ENCODE results near the gene NFAM1.

Gene NFAM1

DNA sequence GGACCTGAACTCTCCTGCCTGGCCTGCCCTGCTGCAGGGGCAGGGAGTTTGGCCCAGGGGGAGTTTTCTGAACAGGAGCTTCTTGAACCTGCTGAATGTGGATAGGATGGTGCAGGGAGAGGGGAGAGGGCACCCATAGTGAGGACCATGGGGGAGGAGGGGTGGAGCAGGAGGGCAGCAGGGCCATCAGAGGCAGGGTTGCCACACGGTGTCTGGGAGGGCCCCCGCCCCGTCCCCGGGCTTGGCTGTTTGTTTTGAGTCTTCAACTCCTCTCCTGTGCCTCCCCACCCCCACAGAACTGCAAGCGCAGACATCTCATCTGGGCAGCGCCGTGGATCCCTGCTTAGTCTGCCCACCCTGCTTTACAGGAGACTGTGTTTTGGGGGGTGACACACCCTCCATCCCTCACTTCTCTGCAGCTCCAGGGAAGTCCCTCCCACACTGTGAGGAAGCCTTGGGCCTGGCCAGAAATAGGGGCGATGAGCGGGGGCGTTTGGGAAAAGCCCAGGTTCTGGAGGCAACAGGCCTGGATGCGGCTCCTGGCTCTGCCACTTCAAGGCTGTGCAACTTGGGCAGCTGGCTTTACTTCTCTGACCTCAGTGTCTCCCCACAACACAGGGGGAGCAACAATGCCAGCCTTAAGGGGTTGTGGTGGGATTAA is 14.4 kb downstream of the NFAM1 start:
- in situ Hi-C loops (cut with MboI; ENCODE audit: low sequenced_read_pairs), result no loop called here

DNA sequence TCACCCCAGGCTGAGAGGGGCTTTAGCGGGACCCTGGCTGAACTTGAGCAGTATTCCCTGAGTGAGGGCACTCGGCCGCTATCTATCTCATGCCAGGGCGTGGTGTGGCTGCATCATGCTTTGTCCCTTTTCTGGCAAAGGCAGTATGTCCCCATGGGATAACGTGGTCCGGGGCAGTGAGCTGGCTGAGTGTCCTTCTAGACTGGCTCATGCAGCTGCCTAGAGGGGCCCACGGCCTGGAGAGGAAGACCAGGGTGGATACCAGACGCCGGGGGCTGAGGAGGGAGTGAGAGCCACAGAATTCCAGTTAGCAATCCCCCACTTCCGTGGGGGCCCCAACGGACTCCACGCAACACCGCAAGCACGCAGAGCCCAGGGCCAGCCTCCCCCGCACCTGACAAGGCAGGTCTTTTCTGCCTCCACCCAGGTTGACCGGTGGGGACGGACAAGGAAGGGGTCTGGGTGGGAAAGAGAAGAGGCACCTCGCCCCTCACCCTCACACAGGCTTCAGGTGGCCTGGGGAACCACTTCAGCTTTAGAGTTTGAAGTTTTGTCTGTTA is 15.5 kb downstream of the NFAM1 start:
- in situ Hi-C loops (cut with MboI; ENCODE audit: low sequenced_read_pairs), result no loop called here

- in situ Hi-C loops (cut with MboI; ENCODE audit: low sequenced_read_pairs), result no loop called here
Observed at GRCh38 chr22:42414565-42415303, 17.5 kb downstream of the NFAM1 start.

DNA sequence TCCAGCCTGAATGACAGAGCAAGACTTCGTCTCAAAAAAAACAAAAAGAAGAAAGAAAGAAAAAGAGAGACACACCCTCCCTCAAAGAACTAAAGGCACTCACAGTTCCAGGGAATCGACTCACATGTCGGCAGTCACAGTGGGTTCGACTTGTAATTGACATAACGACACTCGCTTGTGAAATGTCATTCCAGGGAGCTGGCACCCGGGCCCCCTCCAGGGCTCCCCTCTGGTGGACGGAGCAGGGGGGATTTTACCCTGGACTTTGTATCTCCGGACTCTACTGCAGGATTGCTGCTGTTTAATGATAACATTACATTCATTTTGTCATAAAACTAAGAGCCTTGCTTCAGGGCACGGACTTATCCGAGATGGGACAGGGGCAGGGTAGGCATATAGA is 18.2 kb downstream of the NFAM1 start:
- in situ Hi-C loops (cut with MboI; ENCODE audit: low sequenced_read_pairs), result no loop called here

- in situ Hi-C loops (cut with MboI; ENCODE audit: low sequenced_read_pairs), result no loop called here
Observed at GRCh38 chr22:42412744-42413333, 19.4 kb downstream of the NFAM1 start.

GRCh38 chr22:42410708-42411107 is 21.5 kb downstream of the NFAM1 start:
- in situ Hi-C loops (cut with MboI; ENCODE audit: low sequenced_read_pairs), result no loop called here

DNA sequence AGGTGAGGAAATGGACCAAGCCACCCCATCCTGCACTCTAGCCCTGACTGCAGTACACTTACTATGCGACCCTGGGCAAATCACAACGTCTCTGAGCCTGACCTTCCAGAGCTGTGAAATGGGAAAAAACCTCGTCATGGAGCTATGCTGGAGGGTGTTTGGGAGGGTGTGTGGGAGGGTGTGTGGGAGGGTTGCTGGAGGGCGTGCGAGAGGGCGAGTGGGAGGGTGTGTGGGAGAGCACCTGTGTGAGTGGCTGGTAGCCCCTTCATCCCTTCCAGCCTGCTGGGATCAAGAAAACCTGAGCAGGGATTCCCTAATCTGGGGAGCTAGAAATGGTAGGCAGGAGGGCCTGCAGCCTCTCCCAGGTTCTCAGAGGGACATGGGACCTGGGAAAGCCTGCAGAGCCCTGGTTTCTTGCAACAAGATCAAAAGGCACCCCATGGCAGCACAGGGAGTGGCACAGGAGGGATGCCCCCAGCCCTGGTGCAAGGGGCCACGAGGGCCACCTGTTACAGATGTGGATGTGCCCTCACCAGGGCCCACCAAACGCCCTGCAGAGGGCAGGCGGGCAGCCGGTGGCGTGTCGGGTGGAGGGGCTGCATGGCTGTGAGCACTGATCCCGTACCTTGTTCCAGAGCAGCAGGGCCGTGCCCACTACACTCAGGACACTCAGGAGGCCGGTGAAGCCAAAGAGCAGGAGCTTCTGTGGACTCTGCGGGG is 23.2 kb downstream of the NFAM1 start:
- in situ Hi-C loops (cut with MboI; ENCODE audit: low sequenced_read_pairs), result no loop called here

GRCh38 chr22:42408276-42408675 is 23.9 kb downstream of the NFAM1 start:
- in situ Hi-C loops (cut with MboI; ENCODE audit: low sequenced_read_pairs), result no loop called here

DNA sequence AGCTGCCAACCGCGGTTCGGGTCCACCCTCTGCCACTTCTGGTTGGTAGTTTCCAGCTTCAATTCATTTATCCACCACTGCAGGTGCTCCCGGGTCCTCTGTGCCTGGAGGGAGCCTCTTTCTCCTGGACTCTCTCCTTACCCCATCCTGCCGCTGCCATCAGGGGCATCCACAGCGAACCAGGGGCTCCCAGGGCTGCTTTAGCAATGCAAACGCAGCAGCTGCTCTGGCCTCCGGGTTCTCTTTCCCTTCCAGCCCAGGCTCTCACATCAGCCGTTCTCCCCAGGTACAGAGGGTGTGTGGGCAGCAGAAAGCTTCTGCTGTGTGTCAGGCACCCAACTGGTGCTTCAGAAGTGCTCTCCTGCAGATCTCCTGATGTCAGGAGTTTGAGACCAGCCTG is 27.9 kb downstream of the NFAM1 start:
- in situ Hi-C loops (cut with MboI; ENCODE audit: low sequenced_read_pairs), result no loop called here

- in situ Hi-C loops (cut with MboI; ENCODE audit: low sequenced_read_pairs), result no loop called here
Observed at GRCh38 chr22:42401535-42402334, 30.5 kb downstream of the NFAM1 start.

- in situ Hi-C loops (cut with MboI; ENCODE audit: low sequenced_read_pairs), result no loop called here
Observed at GRCh38 chr22:42400811-42401534, 31.2 kb downstream of the NFAM1 start.

- in situ Hi-C loops (cut with MboI; ENCODE audit: low sequenced_read_pairs), result no loop called here
Observed at GRCh38 chr22:42399315-42400271, 32.6 kb downstream of the NFAM1 start.

DNA sequence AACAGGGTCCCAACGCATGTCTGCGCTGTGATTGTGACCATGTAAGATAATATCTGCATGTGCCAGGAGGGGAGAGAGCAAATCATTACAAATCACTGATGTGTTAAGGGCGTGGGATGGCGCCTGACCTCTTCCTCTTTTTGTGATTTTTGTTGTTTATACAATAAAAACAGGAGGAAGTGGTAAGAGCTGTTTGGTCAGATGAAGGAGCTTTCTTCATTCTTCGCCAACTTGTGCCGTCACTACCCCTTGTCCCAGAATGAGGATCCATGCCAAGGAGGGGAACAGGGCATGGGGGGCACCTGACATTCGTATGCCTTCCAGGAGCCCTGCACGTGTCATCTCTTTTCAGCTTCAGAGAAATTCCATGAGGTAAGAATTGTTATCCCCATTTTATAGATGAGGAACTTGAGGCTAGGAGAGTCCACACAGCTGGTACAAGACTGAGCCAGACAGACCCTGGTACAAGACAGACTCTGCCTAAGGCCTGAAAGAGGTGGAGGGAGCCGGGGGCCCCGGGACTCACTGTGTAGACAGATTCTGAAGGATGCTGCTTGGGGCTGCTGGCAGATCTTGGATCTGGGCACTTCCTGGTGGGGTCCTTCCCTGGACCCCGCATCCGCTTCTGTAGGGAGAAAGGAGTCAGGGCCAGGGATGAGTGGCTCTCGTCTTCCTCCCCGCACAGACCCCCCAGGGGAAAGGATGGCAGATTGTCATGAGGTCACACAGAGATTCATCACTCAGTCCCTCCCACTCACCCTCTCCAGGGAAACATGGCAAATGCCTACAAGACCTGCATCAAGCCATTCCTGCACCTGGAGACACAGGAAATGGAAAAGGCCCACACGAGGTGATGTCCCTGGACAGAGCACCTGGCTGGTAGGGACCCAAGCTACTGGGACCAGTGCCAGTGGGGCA is 34.6 kb downstream of the NFAM1 start:
- in situ Hi-C loops (cut with MboI; ENCODE audit: low sequenced_read_pairs), result no loop called here

DNA sequence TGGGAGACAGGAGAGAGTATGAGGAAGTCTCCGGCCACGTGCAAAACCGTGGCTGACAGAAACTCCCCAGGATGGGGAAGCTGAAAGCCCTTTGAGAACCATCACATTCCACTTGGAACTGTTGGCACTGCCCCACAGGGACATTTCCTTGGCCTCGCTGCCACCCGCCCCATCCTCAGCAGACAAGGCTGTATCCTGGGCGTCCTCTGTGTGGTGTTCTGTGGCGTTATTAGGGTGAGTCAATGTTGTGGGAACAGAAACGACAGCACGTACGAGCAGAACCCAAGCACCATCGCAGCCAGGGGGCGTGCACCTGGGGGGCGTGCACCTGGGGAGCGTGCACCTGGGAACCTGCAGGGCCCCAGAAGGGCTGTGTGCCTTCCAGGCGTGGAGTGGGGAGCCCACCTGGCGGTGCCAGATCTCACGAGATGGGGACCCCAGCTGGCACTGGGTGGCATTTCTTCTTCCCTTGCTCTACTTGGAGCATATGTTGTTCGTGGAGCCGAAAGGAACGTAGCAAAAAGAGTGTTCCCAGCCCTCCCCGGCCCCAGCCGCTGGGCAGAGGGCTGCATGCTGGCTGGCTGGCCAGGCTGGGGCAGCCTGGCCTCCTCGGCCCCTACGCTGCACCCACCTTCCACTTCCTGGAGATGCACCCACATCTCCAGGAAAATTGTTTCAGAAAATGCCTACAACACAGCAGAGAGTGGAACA is 35.4 kb downstream of the NFAM1 start:
- in situ Hi-C loops (cut with MboI; ENCODE audit: low sequenced_read_pairs), result no loop called here

- in situ Hi-C loops (cut with MboI; ENCODE audit: low sequenced_read_pairs), result no loop called here
Observed at GRCh38 chr22:42389143-42389542, 43.1 kb downstream of the NFAM1 start.

- in situ Hi-C loops (cut with MboI; ENCODE audit: low sequenced_read_pairs), result no loop called here
Observed at GRCh38 chr22:42388130-42388797, 43.9 kb downstream of the NFAM1 start.

Measured in HL-60/S4 treated with retinoic acid at 250 ng/mL for 4 days and 3 days (cell line).